Mucosa of gallbladder (tissue), 1 donor: ENCODE data around the gene CASZ1. TPM values are rescaled to one million over a fixed set of nuclear protein-coding genes. Genes with fewer than 3 reads are reported as not detected.
A peak's percentile ranks its signal among the peaks of the same experiment; 100 is the strongest.

Experiments
- DNase-seq: peaks from one replicate; pipeline ENCODE4 v3.0.0-alpha.2; 2020; ENCODE audit warnings: low spot score
- total RNA-seq: library from RNA; stranded (reverse); gene quantifications from one replicate; pipeline ENCODE4 v1.2.1, GENCODE V29; 2021
- donor health status: DM: no; HTN: no; CAD: no.

Gene CASZ1
- total RNA-seq, 1 donor from 2014 or later = 72.8 TPM

DNA sequence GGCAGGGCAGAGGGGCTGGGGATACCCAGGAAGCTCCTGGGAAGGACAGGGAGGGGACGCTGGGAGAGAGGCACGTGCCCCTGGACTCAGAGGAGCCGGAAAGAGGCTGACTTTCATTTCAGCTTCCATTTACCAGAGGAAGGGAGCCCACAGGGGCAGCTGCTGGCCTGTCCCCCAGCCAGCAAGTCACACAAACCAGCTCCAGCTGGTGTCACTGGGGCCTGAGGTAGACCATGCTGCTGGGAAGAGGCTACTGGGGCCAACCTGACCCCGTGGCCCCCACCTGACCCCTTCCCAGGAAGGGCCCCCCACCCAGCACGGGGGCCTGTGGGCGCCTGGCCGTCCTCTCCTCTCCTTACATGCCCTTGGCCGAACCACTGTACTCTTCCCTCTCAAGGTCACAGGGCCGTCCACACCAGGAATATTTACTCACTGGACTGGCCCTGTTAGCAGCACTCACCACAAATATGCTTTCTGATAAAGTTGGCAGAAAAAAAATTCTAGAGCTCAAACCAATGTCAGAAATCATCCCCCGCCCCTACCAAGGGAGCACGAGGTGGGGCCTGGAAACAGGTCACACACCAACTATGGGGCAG is 110.5 kb downstream of the CASZ1 start:
- no peak for DNase-seq

DNA sequence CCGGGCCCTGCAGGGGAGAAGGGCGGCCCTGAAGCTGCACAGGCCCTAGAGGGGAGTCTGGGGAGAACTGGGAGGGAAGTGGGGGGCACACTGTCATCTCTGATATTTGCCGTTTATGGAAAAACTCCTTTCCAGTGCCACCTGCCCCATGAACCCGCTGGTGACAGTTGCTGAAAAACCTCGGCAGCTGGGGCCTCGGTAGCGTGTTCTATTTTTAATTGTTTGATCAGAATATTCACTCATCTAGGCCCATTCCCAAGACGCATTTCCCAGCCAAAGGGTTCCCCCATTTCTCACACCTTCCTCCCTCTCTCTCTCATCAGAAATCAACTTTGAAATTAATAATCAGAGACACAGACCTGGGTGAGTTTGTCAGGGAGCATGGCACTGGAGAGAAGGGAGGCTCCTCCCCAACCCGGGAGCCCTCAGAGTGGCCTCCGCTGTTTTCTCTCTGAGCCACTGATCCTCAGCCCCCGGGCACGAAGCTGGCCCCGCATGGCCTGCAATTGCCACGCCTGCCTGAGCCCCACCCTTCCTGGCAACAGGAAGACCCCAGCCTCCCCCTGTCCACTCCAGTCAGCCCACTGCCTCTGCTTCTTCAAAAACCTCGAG is 111.1 kb downstream of the CASZ1 start:
- DNase-seq = no peak

- DNase-seq = no peak
These were observed 112.2 kb downstream of the CASZ1 start for GRCh38 chr1:10684221-10684620.

DNA sequence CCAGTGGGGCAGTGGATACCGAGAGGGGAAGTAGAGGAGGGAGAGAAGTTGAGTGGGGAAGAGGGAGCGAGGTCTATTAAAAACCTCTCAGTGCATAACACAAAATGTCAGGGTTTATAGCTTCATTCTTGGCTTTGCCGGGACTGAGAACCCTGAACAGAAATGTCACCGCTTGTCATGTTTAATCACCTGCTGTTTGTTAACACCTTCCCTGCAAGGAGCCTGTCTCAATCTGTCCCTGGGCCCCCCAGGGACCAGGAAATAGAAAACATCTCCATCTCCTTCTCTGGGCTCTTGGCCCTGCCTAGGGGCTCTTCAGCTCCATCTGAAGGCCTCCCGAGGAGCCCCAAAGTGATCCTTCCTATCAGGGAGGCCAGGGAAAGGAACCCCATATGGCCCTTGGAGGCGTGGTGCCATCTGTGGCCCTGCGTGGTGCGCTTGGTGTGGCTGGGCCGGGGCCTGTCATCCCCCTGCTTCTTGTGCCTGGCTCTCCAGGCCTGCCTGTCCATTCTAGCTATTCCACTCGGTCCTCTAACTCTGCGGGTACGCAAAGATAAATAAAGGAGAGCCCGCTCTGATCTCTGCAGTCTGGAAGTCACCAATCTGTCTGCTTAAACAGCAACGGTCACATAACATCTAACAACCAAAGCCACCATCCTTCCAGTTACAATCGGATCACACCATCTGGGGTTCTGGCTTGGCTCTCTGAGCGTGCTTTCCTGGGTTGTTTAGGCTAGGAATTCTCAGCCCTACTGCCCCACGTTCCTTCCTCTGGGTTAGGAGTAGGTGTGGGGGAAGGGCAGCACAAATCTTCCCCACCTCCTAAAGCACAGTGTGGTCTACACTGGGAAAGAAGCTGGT is 113.8 kb downstream of the CASZ1 start:
- DNase-seq = no peak

DNA sequence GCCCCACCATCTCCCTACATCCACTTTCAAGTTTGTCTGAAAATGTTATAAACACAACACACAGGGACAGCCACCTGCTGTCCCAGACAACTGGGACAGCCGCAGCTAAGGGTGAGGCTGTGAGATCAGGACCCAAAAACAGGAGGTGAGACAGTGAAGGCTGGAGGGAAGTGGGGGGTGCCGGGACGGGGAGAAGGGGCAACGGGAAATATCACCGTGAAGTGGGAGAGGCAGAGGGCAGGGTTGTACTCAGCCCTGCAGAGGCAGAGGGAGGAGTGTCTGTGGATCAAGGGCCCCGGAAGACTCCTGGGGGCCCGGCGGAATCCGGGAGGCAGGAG is 114.4 kb downstream of the CASZ1 start:
- no peak for DNase-seq

- DNase-seq = no peak
These were observed 114.9 kb downstream of the CASZ1 start for GRCh38 chr1:10681296-10682107.

DNA sequence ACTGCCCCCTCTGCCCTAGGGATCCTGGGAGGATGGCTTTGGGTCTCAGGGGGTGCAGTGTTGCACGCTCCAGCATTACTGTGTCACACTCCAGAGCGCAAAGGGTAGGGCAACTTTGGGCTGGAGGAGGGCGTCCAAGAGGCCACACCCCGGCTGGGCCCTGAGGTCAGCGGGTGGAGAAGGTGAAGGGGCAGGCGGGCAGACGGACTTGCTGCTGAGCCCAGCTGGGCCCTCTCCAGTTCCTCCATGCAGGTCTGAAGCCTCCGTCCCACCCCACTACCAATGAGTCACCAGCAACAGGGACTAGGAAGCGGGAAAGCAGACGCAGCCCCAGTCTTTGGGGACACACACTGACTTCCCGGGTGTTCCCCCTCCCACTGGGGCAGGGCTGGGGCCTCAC is 116.0 kb downstream of the CASZ1 start:
- DNase-seq = no peak

DNA sequence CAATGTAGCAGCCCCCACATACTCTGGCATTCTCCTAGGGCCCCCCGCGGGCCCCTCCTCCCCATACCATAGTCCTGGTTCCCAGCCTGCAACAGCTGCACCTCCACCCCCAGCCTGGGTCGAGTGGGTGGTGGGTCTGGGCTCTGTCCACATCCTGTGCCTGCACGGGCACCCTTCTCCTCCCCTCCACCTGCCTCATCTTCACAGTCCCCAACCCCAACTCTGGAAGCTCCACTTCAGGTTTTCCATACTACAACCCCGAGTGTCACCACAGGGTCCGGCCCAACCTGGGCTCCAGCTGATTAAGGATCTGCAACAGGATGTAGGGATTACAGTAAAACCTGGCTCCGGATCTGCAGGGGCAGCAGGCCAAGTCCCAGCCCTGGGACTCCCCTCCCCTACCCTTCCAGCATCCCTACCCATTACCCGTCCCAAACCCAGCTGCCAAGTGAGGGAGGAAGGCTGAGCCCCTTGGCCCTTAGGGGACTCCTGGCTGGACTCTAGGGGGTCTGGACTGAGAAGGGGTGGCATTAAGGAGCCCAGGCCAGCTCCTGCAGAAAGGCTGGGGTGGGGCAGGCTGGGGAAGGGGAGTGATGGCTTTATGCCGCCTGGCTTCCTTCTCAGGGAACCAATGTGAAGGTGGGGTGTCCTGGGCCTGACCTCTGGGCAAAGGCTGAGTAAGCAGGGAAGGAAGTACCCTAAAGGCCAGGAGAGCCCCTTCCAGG is 116.8 kb downstream of the CASZ1 start:
- peak; percentile 57 for DNase-seq

DNA sequence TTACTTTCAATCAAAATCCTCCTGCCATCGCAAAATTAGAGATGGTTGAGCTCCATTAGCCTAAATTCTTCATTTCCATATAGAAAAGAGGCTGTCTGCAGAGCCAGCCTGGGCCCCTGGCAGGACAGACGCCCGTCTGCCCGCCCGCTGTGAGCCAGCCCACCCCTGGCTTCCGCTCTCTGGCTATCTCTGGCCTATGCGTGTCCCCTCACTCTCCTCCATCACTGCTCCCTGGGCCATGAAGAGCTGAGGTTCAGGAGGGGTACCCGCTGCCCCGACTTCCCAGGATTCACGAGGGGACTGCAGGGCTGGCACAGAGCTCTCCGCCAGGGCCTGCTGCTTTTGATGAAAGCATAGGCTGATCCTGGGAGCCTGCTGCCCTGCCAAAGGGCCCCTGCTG is 117.6 kb downstream of the CASZ1 start:
- DNase-seq = no peak

DNA sequence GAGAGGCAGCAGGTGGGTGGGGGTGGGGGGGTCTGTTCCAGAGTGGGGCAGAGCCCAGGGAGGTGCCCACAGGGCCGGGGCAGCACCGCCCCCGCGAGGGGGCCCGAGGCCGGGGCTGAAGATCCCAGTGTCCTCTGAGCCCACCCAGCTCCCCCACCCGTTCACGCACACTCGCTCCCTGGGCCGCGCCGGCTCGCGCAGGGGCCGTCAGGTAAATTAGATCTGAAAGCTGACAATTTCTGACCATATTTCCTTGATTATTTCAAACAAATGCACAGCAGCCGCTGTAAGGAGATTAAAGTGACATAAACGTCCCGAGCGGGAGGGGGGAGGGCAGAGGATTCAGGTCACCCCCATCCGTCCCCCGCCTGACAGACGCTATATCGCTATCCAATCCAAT is 118.0 kb downstream of the CASZ1 start:
- no peak for DNase-seq

DNA sequence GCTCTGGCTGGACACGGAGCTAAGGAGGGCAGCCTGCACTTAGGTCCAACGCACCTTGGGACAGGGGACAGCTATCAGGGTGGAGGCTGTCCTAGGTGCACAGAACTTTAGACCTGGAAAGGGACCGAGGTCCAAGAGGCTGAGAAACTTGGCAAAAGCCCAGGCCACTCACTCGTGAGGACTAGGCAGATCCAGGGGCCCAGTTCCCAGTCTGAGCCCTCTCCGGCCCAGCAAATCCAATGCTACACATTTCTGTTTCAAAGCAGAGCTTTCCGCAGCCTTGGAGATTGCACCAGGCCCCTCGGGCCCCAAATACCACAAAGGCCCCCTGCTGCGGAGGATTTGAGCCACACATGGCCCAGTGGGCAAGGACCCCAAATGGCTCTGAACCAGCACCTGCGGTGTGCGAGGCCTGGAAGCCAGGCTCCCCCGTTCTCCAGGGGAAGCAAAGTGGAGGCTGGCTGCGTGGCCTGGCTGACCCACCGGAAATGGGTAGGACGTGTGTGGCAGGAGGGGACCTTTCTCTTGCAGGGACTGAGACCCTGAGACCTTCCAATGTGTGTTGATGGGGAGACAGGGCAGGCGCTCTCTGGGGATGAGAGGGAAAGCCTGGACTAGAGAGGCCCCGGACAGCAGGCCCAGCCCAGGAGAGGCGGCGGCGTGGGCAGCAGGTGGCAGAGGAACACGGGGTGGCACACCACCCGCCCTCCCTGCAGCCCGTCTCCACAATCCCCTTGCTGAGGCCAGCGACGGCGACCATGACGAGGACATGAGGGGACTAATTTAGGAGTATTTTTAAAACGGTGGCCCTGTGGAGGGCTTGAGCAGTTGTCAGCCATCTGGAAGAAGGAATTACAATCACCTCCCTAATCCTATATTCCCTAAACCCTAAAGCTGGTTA is 118.7 kb downstream of the CASZ1 start:
- peak; percentile 66 for DNase-seq

DNA sequence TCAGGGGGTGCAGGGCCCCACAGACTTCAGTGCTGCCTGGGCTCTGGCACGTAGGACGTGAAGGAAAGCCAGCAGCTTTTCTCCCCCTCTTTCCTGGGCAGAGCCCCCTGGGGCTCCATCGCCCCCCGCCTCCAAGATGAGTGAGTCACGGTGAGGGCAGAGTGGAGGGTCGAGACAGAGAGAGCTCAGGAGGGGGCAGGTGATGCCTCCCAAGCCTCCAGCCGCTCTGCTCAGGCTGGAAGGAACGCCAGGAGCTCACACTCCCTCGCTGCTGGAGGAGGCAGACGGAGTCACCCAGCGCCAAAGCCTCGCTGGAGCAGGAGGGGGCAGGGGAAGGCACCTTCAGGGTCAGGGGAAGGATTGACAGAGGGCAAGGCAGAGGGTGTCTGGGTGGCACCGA is 119.5 kb downstream of the CASZ1 start:
- no peak for DNase-seq

GRCh38 chr1:10675813-10676212 is 120.6 kb downstream of the CASZ1 start:
- DNase-seq = no peak

- no peak for DNase-seq
These were observed 121.5 kb downstream of the CASZ1 start for GRCh38 chr1:10674700-10675609.

GRCh38 chr1:10674222-10674621 is 122.2 kb downstream of the CASZ1 start:
- DNase-seq = no peak

DNA sequence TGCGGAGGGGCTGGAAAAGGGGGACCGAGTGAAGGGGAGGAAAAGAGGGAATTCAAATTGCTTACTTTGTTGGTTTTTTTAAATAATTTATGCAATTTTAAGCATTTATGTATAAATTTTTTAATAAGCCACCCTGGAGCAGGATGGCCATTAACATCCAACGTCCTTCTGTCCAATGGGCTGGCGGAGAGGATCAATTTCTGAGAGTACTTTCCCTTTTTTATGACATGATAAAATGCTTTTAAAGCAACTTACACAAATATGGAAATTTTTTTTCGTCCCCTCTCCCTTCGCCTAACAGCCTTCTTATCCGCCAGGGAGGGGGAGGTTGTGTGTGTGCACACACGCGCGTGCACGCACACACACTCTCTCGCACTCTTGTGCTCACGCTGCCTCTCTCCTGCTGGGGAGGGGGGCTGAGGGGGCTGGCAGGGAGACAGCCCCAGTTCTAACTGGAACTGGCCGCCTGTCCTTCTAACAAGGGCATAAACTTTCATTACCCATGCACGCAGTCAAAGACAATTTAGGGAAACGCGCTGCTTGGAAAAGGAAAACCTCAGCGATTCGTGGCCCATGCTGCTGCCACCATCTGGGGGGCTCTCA is 123.2 kb downstream of the CASZ1 start:
- no peak for DNase-seq

GRCh38 chr1:10672343-10673050 is 123.9 kb downstream of the CASZ1 start:
- DNase-seq = no peak

DNA sequence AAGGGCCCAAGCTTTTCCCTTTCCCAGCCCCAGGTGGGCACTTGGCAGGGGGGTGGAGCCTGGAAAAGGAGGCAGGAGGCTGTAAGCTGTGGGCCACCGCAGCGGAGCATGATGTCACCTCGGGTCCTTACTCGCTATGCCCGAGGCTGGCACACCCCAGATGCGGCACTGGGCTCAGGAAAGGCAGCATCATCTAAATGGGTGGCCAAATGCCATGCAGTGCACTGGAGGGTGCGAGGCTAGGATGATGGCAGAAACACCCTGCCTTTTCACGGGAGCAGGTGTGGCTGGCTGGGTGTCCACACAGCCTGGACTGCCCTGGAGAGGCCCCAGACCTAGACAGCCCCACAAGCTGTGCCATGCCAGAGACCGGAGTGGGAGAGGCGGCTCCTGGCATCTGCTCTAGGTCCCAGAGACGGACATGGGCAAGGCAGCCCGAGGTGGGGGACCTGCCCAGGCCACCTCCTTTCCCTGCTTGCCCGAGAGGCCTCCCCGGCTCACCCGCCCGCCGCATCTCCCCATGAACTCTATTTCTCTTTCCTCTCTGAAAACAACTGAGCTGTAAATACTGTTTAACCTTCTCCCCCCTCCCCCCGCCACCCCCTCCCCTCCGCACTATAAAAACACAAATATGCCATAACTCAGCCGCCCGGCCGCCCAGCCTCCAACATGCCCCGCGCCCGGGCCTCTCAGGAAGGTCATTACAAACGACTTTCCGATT is 124.7 kb downstream of the CASZ1 start:
- DNase-seq = no peak
